Breast epithelium (tissue), 4 donors: ENCODE results near the gene DUSP28. TPM values are rescaled to one million over a fixed set of nuclear protein-coding genes. Genes with fewer than 3 reads are reported as not detected.
A peak's percentile ranks its signal among the peaks of the same experiment; 100 is the strongest.

Source experiments
- DNase-seq, 2 donors: peaks; one replicate each; pipeline ENCODE4 v3.0.0-alpha.2; 2019; ENCODE audit warnings: low spot score in 2 of 2
- H3K27ac ChIP-seq, 2 donors: fragments of 200-600 bp; sonication (generic) in 1 of 2; one replicate each; pipeline ENCODE4 v1.5.1; 2016 to 2019; ENCODE audit warnings: mild to moderate bottlenecking in 1 of 2
- H3K27me3 ChIP-seq, 2 donors: fragments of 200-600 bp; sonication (generic) in 1 of 2; one replicate each; pipeline versions ENCODE4 v1.5.1 to v1.6.0; 2017 to 2019; ENCODE audit warnings: control low read depth in 1 of 2, mild to moderate bottlenecking in 1 of 2
- H3K36me3 ChIP-seq: fragments of 200-600 bp; one replicate; pipeline ENCODE4 v1.5.1; 2019
- H3K4me1 ChIP-seq, 2 donors: fragments of 200-600 bp; sonication (generic); one replicate each; pipeline ENCODE4 v1.5.1; 2016 to 2019; ENCODE audit warnings: control low read depth in 1 of 2
- H3K4me3 ChIP-seq, 3 donors: fragments of 200-600 bp; sonication (generic); 1 replicate in 2 of 3; 2 replicates in 1 of 3; pipeline ENCODE4 v1.5.1; 2016 to 2019; ENCODE audit warnings: mild to moderate bottlenecking in 3 of 3, moderate library complexity in 2 of 3
- H3K9me3 ChIP-seq, 2 donors: fragments of 200-600 bp; sonication (generic) in 1 of 2; one replicate each; pipeline ENCODE4 v1.5.1; 2016 to 2019; ENCODE audit warnings: control low read depth in 1 of 2
- CTCF ChIP-seq, 3 donors: fragments of 450-650 bp; IDR thresholded peaks; one replicate each; pipeline ENCODE4 v1.5.1; 2016 to 2017; ENCODE audit warnings: antibody characterized with exemption in 3 of 3, mild to moderate bottlenecking in 3 of 3, moderate library complexity in 3 of 3
- POLR2A ChIP-seq: fragments of 450-650 bp; IDR thresholded peaks from one replicate; pipeline ENCODE4 v1.6.1; 2016; ENCODE audit warnings: antibody characterized with exemption, mild to moderate bottlenecking, moderate library complexity
- POLR2AphosphoS5 ChIP-seq, 3 donors: sonication (generic); formaldehyde crosslinking; IDR thresholded peaks; one replicate each; pipeline ENCODE4 v1.6.1; 2017; ENCODE audit warnings: antibody characterized with exemption in 3 of 3
- intact Hi-C: fragments of 100-400 bp; cut with DNase I; formaldehyde crosslinking; loops from one replicate; pipeline ENCODE4 v1.15.1; 2023; ENCODE audit warnings: low total_unique reads
- total RNA-seq, 3 donors: library from RNA; depleted of rRNA; stranded (reverse); fragments of >200 nt; gene quantifications; one replicate each; pipeline ENCODE4 v1.1.0, GENCODE V29; 2016

Gene DUSP28
- total RNA-seq, 3 donors from 2014 or later, result 5.9 to 8.8 (median 6.9) TPM

GRCh38 chr2:240512666-240513535, 47.3 kb upstream of the DUSP28 start:
- H3K36me3 ChIP-seq, result no peaks in the 10 kb centered on the region
- no peak overlapping the region for H3K4me3 ChIP-seq
- H3K9me3 ChIP-seq, result no peaks in the 10 kb centered on the region
- intact Hi-C loops, result no loop called here
- peak; percentile 7 to 35 for DNase-seq
- TF ChIP-seq POLR2A, result no peak
- no peak for TF ChIP-seq POLR2AphosphoS5 (IDR thresholded peaks at IDR 0.05)
- TF ChIP-seq CTCF (IDR thresholded peaks at IDR 0.05), result no peak
- no peaks in the 10 kb centered on the region for H3K27me3 ChIP-seq
- H3K27ac ChIP-seq, result no peak overlapping the region
- no peaks in the 10 kb centered on the region for H3K4me1 ChIP-seq

- intact Hi-C loops, result no loop called here
- Histone ChIP-seq H3K27me3 (no peaks in the 10 kb centered on the region), H3K36me3 (no peaks in the 10 kb centered on the region), H3K27ac (no peak overlapping the region), H3K4me3 (no peak overlapping the region), H3K9me3 (no peaks in the 10 kb centered on the region), H3K4me1 (no peaks in the 10 kb centered on the region)
- TF ChIP-seq CTCF (IDR thresholded peaks at IDR 0.05), result peak in 2 of 3 donors; percentile 53 to 56
- TF ChIP-seq POLR2AphosphoS5 (IDR thresholded peaks at IDR 0.05), result no peak
- peak; percentile 39 to 55 for DNase-seq
These were observed 46.4 kb upstream of the DUSP28 start for GRCh38 chr2:240513549-240514287.

GRCh38 chr2:240514631-240515030, 45.5 kb upstream of the DUSP28 start:
- Histone ChIP-seq H3K36me3 (no peaks in the 10 kb centered on the region), H3K4me1 (no peaks in the 10 kb centered on the region), H3K27ac (no peak overlapping the region), H3K9me3 (no peaks in the 10 kb centered on the region), H3K4me3 (no peak overlapping the region), H3K27me3 (no peaks in the 10 kb centered on the region)
- no peak for TF ChIP-seq POLR2AphosphoS5 (IDR thresholded peaks at IDR 0.05)
- TF ChIP-seq CTCF (IDR thresholded peaks at IDR 0.05), result no peak
- no peak for TF ChIP-seq POLR2A
- intact Hi-C loops, result no loop called here
- peak in 1 of 2 donors; percentile 43 for DNase-seq

- intact Hi-C loops, result no loop called here
- peak in 1 of 2 donors; percentile 25 for DNase-seq
- TF ChIP-seq CTCF (IDR thresholded peaks at IDR 0.05), result no peak
- no peak for TF ChIP-seq POLR2AphosphoS5 (IDR thresholded peaks at IDR 0.05)
- no peak for TF ChIP-seq POLR2A
These were observed 42.8 kb upstream of the DUSP28 start for GRCh38 chr2:240517342-240517741.

GRCh38 chr2:240518981-240519380, 41.2 kb upstream of the DUSP28 start:
- H3K4me3 ChIP-seq, result no peak overlapping the region
- H3K27me3 ChIP-seq, result no peaks in the 10 kb centered on the region
- no peaks in the 10 kb centered on the region for H3K4me1 ChIP-seq
- intact Hi-C loops, result no loop called here
- TF ChIP-seq CTCF (IDR thresholded peaks at IDR 0.05) (no peak), POLR2AphosphoS5 (IDR thresholded peaks at IDR 0.05) (no peak), POLR2A (no peak)
- no peak for DNase-seq
- H3K36me3 ChIP-seq, result no peaks in the 10 kb centered on the region
- H3K27ac ChIP-seq, result no peak overlapping the region
- H3K9me3 ChIP-seq, result no peaks in the 10 kb centered on the region

More at GRCh38 chr2:240517342-240517741, 42.8 kb upstream of the DUSP28 start:
- Histone ChIP-seq H3K27me3 (no peaks in the 10 kb centered on the region), H3K9me3 (no peaks in the 10 kb centered on the region), H3K4me3 (no peak overlapping the region), H3K27ac (no peak overlapping the region), H3K4me1 (no peaks in the 10 kb centered on the region), H3K36me3 (no peaks in the 10 kb centered on the region)
